ENCODE results near the gene ARL15.

The ARL15 gene

GRCh38 chr5:53980061-53980460 lies 330.3 kb downstream of the ARL15 start:
- DNase-seq, result no peak

DNA sequence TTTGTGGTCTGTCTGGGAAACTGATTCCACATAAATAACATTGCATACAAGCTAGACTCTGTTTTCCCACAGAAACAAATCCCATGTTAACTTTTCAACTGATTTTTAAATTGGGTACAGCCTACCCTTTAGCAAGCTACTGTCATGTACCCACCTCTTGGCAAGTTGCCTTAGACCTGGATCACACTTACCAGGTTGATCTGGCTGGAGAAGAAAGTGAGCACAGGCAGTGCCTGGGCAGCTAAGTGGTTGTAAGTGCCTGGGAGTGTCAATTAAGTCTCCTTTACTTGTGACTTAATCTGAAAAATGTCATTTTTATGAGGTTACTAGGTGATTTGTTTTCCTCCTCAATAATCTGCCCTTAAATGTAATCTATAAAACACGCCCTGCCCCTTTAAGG lies 336.4 kb downstream of the ARL15 start:
- no peak for DNase-seq

DNA sequence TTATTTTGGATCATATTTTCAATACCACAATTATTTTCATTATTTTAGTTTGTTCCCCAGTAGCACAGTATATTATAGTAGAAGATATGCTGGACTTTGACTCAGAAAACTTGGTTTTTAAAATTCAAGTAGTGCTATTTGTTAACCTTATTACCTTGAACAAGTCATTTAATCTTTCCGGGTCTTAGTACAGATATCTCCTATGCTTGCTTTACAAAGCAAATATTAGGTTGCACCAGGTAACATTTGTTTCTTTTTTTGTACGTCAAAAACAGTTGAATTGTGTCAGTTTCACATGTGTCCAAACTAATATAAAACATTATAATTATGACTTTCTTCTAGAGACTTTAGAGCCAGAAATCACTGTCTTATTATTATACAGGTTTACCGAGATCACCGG lies 338.1 kb downstream of the ARL15 start:
- no peak for DNase-seq

GRCh38 chr5:53971551-53971950 lies 338.8 kb downstream of the ARL15 start:
- DNase-seq, result no peak

- DNase-seq, result no peak
These were observed 339.2 kb downstream of the ARL15 start for GRCh38 chr5:53971131-53971530.

- DNase-seq, result no peak
These were observed 339.9 kb downstream of the ARL15 start for GRCh38 chr5:53970475-53970874.

- DNase-seq, result no peak
These were observed 341.1 kb downstream of the ARL15 start for GRCh38 chr5:53969176-53969730.

GRCh38 chr5:53965459-53965858 lies 344.9 kb downstream of the ARL15 start:
- no peak for DNase-seq

GRCh38 chr5:53963958-53964357 lies 346.4 kb downstream of the ARL15 start:
- no peak for DNase-seq

DNA sequence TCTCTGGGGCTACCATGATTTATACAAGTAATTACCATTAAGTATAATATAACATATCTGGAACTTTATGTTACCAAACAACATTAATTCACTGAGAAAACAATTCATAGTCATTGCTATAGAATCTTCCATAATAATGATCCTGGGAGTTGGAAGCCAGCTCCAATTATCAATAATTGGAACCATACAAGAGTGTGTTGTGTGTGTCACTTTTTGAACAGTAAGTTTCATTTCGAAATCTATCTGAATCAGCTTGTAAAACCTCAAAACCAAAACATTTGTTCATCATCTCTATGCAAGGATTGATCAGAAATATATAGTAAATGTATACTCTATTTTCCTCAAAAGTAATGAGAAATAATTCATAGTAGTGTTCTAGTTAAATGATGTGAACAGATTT lies 348.1 kb downstream of the ARL15 start:
- no peak for DNase-seq

DNA sequence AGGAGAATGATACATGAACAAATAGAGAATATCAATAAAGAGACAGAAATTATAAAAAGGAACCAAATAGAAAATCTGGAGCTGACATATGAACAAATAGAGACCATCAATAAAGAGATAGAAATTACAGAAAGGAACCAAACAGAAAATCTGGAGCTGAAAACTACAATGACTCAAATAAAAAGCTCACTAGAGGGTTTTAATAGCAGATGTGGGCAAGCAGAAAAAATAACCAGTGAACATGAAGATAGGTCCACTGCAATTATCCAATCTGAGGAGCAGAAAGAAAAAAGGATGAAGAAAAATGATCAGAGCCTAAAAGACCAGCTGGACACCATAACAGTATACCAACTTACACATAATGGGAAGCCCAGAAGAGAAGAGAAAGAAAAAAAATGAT lies 353.7 kb downstream of the ARL15 start:
- no peak for DNase-seq

- peak in 1 of 2 donors; percentile 35 for DNase-seq
These were observed 354.2 kb downstream of the ARL15 start for GRCh38 chr5:53956196-53956595.

GRCh38 chr5:53950621-53951020 lies 359.8 kb downstream of the ARL15 start:
- DNase-seq, result no peak

DNA sequence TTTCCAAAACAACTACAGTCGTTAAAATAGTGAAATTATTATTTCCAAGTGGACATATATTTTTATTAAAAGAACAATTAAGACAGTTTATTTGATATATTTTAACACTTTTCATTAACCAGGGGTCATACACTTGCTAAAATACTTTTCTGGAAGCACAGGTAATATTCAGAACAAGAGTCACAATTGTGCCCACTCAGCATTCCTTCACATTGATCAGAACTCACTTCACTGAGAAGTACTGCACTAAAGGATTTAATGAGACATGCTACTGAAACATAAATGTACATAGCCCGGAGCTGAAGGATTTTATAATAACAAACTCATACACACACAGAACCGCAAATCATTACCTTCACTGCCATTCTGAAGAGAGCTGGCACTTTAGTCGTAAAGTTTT lies 361.8 kb downstream of the ARL15 start:
- DNase-seq, result no peak

- DNase-seq, result no peak
These were observed 363.8 kb downstream of the ARL15 start for GRCh38 chr5:53946405-53947100.

DNA sequence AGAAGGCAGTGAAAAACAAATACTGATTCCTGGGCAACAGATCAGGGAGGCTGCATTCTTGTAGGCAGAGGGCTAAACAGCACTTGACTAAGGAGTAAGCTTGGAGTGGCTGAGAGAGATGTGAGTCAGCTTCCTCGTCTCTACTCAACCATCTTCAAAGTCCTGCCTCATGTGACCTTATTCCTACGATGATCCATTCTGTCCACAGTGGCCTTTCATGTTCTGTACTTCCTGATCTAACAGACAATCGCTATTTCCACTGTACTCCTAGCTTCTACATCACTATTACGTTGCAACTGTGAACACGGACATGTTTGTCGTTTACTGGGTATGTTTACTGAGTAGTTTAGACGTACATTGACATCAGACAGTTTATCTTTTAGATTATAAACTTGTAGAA lies 365.4 kb downstream of the ARL15 start:
- DNase-seq, result peak; percentile 30 to 34

- DNase-seq, result no peak
These were observed 366.4 kb downstream of the ARL15 start for GRCh38 chr5:53943938-53944337.

DNA sequence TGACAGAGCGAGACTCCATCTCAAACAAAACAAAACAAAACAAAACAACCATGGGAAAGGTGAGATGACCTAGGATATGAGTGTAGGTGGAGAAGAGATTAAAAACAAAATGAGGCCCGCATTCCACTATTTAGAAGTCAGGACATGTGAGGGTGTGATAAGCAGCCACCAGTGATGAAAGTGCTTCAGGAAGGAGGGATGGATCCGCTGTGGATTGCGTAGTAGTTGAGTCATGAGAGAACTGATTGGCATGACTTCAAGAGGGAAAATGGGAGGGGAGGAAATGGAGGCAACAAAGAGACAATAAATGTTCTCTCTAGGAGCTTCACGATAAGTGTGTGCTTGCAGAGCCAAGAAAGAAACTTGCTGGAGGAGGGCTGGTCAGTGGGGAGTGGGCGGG lies 367.6 kb downstream of the ARL15 start:
- DNase-seq, result peak; percentile 19 to 31

- DNase-seq, result peak in 1 of 2 donors; percentile 76
These were observed 369.5 kb downstream of the ARL15 start for GRCh38 chr5:53940921-53941320.

DNA sequence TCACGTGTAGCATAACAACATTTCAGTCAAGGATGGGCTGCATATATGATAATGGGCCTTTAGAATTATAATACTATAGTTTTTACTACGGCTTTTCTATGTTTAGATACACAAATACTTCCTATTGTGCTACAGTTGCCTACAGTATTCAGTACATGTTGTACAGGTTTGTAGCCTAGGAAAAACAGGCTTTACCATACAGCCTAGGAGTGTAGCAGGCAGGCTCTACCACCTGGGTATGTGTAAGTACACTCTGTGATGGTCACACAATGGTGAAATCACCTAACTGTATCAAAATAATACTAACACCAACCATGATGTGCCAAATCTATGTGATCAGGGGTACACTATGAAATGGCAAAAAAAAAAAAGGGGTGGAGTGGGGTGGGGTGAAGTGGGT lies 372.9 kb downstream of the ARL15 start:
- DNase-seq, result no peak

- no peak for DNase-seq
These were observed 373.7 kb downstream of the ARL15 start for GRCh38 chr5:53936481-53937352.

- no peak for DNase-seq
These were observed 376.1 kb downstream of the ARL15 start for GRCh38 chr5:53934151-53934820.

- no peak for DNase-seq
These were observed 378.0 kb downstream of the ARL15 start for GRCh38 chr5:53932351-53932750.
